H1 (cell line): ENCODE measurements around the gene GALNT7. TPM values are rescaled to one million over a fixed set of nuclear protein-coding genes. Genes with fewer than 3 reads are reported as not detected.

Experiments used
- EP300 ChIP-seq, 2 experiments: IDR thresholded peaks; 1 replicate in 1 of 2; 2 replicates in 1 of 2; pipeline ENCODE4 v1.6.1; 2011 to 2012; ENCODE audit warnings: low read depth in 2 of 2, low read length in 2 of 2, mild to moderate bottlenecking in 2 of 2, borderline replicate concordance in 1 of 2, inconsistent platforms in 1 of 2, moderate library complexity in 1 of 2
- HDAC6 ChIP-seq: IDR thresholded peaks from one replicate; pipeline ENCODE4 v1.7.1; 2012; ENCODE audit warnings: low read depth, mild to moderate bottlenecking, inconsistent platforms, low read length, moderate library complexity
- RNF2 ChIP-seq: fragments of 200-900, 300-1000 bp; sonication (generic); IDR thresholded peaks from 2 replicates; pipeline ENCODE4 v1.7.1; 2016; ENCODE audit warnings: borderline replicate concordance, low read depth, mild to moderate bottlenecking, antibody characterized with exemption, low read length; ENCODE audit not compliant: poor library complexity, severe bottlenecking; ENCODE audit errors: missing control alignments
- RXRA ChIP-seq: IDR thresholded peaks from 2 replicates; pipeline ENCODE4 v1.6.1; 2011; ENCODE audit warnings: low read depth, mild to moderate bottlenecking, low read length, moderate library complexity; ENCODE audit not compliant: insufficient read depth
- SAP30 ChIP-seq: fragments of 300-600 bp; sonication (generic); IDR thresholded peaks from 2 replicates; pipeline ENCODE4 v1.7.1; 2012; ENCODE audit warnings: low read length, moderate library complexity, mild to moderate bottlenecking, inconsistent platforms; ENCODE audit not compliant: insufficient read depth, insufficient replicate concordance
- polyA plus RNA-seq, 7 experiments: library from polyadenylated mRNA; depleted of rRNA in 3 of 7; stranded (reverse) in 5 of 7; unstranded in 2 of 7; fragments of >200 nt in 5 of 7; fragments of 200-250 nt in 2 of 7; gene quantifications; 1 replicate in 5 of 7; 2 replicates in 1 of 7; 4 replicates in 1 of 7; pipeline versions ENCODE4 v1.2.1 to v1.2.3, GENCODE V29; 2011 to 2013; ENCODE audit warnings: missing spikeins in 2 of 7, mixed read lengths in 2 of 7
- total RNA-seq: library from RNA; stranded (reverse); fragmentation: NEBNext Ultra II Directional; extraction: Animal tissue kit (Norgen Biotek cat#: 25700); gene quantifications from 2 replicates; pipeline ENCODE4 v1.2.1, GENCODE V29; 2021
- TF ChIP-seq, protein P1 (sequence below): IDR thresholded peaks from 2 replicates; pipeline ENCODE4 v1.6.1; 2012; ENCODE audit warnings: low read length, inconsistent platforms

GALNT7 gene
- total and polyA plus RNA-seq, 2 of the 8 experiments (the other 6 are each of a cell fraction or from before 2014, with no cell fraction given), result 22.4 to 85.5 TPM

DNA sequence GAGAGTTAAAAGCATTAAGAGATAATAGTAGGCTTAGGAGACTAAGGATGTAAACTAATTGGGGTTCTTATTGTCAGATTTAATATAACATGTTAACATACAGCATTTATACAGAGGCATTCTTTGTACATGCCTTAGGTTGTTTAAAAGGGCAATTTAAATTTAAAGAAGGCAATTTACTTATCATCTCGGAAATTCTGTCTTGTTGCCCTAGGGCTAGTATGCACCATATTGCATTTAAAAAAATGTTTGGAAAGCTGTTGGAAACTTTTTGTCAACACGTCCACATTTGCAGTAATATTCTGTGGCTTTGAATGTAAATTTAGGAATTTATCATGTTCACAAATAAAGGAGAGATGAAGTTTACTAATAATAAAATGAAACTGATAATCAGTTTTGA lies 25.5 kb downstream of the GALNT7 start (continued):
- TF ChIP-seq, protein P1, sequence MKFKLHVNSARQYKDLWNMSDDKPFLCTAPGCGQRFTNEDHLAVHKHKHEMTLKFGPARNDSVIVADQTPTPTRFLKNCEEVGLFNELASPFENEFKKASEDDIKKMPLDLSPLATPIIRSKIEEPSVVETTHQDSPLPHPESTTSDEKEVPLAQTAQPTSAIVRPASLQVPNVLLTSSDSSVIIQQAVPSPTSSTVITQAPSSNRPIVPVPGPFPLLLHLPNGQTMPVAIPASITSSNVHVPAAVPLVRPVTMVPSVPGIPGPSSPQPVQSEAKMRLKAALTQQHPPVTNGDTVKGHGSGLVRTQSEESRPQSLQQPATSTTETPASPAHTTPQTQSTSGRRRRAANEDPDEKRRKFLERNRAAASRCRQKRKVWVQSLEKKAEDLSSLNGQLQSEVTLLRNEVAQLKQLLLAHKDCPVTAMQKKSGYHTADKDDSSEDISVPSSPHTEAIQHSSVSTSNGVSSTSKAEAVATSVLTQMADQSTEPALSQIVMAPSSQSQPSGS, result no peak
- TF ChIP-seq HDAC6 (no peak), EP300 (IDR thresholded peaks at IDR 0.05; ENCODE audit: borderline replicate concordance in 1 of 2, low read depth in 2 of 2, low read length in 2 of 2) (no peak), RNF2 (no peak), RXRA (no peak), SAP30 (no peak)
